HG03565 (cell line): ENCODE data around the gene FBXO33.

Experiments
- ATAC-seq: cut with Tn5 transposase; IDR thresholded peaks from one replicate; pipeline ENCODE4 v1.9.1; 2021; ENCODE audit warnings: mild to moderate bottlenecking, moderate library complexity; ENCODE audit not compliant: unreplicated experiment

FBXO33 gene

DNA sequence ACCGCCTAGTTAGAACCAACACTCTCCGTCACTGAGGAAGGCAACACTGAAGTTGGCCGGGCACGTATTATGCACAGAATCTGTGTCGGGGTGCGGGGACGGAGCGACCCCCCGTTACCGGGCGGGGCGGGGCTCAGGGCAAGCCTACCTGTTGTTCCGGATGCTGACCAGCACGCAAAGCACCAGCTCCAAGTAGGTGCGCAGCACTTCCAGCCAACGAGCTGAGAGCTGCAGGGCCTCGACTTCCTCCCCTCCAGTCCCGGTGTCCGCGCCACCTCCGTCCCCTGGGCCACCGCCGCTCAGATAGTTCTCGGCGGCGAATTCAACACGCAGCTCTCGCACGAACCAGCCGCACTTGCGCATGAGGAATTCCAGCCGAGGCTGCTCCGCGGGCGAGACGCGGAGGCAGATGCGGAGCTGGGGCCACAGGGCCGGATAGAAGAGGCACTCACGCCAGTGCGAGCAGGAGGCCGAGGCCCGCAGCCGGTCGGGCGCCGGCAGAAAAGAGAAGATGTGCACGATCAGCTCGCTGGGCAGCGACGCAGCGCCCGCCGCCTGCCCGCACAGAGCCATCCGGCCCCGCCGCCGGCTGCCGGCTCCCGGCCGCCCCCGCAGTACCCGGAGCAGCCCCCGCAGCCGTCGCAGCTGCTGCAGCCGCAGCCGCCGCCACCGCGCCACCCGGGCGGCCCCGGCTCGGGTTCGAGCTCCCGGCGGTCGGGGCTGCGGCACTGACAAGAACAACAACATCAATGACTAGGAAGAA, 636 bp downstream of the FBXO33 start:
- ATAC-seq = peak; percentile 15

DNA sequence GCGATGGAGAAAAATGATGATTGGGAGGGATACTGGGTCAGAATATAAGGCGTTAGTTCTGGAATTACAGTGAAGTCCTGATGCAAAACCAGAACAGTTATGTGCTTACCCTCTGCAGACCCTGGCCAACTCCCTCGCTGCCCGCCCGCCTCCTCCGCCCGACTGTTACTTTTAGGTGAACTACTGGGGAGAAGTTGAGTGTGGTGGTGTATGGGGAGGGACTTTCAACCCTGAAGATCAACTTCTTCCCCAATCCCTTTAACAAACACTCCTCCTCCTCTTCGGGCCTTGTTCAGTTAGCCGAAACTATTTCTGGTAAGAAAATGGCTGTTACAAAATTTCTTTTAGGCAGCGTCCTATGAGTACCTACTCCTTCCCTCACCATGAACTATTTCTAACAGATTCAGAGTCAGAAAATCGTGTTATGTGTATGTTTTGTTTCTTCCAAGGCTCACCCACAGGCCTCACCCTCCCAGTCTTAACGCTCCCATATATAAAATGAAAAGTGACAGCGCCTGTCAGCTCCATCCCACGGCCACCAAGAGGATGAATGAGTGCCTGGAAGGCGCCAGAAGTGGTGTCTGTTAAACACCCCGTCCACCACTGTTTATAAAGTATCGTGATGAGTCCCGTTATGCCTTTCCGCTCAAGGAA, 1.3 kb downstream of the FBXO33 start:
- no peak for ATAC-seq

- no peak for ATAC-seq
Observed at GRCh38 chr14:39428118-39428517, 4.1 kb downstream of the FBXO33 start.

- no peak for ATAC-seq
Observed at GRCh38 chr14:39426605-39427004, 5.6 kb downstream of the FBXO33 start.

DNA sequence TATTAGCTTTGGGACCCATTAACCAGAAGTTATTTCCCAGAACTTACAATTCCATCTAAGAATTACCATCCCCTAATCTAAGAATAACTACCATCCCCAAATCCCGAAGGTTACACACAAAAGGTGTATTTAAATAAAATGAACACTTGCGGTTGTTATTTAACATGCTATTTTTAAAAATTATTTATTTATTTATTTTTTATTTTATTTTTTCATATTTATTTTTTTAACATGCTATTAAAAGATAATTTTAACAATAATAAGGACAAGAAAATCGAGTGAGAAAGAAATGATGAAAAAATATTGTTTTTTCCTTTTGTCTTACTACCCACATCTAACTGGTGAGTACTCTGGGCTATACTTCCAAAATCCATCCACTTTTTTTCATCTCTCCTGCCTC, 6.3 kb downstream of the FBXO33 start:
- ATAC-seq = no peak

GRCh38 chr14:39423793-39424192, 8.4 kb downstream of the FBXO33 start:
- no peak for ATAC-seq

DNA sequence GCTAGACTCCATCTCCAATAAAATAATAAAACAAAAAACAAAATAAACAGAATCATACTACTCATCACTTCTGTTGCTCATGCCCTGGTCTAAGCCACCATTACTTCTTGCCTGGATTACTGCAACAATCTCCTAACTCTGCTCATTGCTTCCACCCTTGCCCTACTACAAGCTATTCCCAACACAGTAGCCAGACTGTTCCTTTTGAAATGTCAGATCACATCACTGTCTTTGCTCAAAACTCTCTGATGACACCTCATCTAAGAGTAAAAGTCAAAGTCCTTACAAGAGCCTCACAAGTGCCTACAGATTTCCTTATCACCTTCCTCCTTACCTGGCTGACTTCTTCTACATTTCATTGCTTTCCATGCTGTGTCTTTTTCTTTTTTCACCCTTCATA, 10.0 kb downstream of the FBXO33 start:
- ATAC-seq = no peak

DNA sequence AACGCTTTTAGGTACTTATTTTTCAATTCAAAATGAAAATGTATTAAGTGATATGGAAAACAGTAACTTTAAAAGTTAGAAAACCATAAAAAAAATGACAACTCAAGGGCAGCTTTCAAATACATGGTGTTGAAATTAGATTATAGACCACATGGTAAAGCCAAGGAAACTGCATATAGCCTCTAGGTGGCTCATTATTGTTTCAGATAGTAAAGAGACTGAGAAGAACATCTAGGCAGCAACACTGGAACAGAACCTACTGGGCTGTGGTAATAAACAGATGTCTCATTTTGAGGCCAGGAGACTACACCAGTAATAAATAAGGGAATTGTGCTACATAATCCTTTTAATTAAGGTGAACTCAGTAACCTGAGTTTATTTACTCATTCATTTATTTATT, 13.0 kb downstream of the FBXO33 start:
- no peak for ATAC-seq

GRCh38 chr14:39417014-39417413, 15.2 kb downstream of the FBXO33 start:
- ATAC-seq = no peak

GRCh38 chr14:39416072-39416471, 16.2 kb downstream of the FBXO33 start:
- ATAC-seq = no peak

DNA sequence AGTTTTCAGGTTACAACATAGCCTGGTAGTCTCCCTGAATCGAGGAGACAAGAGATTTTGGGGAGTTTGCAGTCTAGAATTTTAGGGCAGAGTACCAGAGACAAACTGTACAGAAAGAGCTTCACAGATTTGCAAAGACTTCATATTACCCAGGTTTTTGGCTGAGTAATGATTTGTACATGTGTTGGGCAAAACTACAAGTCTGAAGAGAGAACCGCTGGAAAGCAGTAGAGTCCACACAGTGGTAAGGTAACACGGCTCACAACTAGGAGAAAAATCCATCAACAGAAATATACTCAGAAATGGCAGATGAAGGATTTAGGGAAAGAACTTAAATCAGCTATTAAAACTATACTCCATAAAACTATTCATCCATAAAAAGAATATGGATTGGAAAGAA, 25.7 kb downstream of the FBXO33 start:
- ATAC-seq = no peak

- ATAC-seq = no peak
Observed at GRCh38 chr14:39398382-39398781, 33.9 kb downstream of the FBXO33 start.

DNA sequence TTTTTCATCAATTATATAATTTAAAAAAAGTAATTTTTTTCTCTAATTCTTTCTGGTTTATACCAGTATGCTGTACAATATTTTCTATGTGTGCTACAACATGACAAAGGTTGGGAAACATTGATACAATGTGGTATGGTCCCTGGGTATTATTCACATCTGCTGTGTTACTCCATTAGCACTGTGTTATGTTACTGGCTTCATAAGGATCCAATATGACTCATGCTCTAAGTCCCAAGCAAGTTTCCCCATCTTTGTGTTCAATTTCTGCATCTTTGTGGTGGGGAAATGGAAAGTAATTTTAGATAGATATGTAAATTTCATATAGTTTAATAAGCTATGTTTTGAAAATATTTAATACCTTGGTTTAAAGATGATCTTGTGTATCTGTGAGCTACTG, 35.8 kb downstream of the FBXO33 start:
- no peak for ATAC-seq

- no peak for ATAC-seq
Observed at GRCh38 chr14:39395555-39396254, 36.5 kb downstream of the FBXO33 start.

GRCh38 chr14:39393289-39393688, 38.9 kb downstream of the FBXO33 start:
- ATAC-seq = no peak

GRCh38 chr14:39384177-39384576, 48.1 kb downstream of the FBXO33 start:
- ATAC-seq = no peak

- ATAC-seq = no peak
Observed at GRCh38 chr14:39383741-39384140, 48.5 kb downstream of the FBXO33 start.

DNA sequence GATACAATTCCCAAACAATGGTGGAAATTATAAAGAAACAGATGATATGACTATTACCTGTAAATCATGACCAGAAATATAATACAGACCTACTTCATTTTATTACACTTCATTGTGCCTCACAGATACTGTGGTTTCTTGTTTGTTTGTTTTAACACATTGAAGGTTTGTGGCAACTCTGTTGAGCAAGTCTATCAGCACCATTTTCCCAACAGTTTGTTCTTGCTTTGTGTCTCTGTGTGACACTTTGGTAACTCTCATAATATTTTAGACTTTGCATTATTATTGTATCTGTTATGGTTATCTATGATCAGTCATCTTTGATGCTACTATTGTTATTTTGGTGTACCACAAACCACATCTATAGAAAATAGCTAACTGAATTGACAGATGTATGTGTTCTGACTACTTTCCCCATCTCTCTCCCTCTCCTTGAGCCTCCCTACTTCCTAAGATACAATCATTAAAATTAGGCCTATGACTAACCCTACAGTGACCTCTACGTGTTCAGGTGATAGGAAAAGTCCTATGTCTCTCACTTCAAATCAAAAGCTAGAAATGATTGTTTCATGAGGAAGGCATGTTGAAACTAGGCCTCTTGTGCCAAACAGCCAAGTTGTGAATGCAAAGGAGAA, 49.1 kb downstream of the FBXO33 start:
- peak; percentile 73 for ATAC-seq

DNA sequence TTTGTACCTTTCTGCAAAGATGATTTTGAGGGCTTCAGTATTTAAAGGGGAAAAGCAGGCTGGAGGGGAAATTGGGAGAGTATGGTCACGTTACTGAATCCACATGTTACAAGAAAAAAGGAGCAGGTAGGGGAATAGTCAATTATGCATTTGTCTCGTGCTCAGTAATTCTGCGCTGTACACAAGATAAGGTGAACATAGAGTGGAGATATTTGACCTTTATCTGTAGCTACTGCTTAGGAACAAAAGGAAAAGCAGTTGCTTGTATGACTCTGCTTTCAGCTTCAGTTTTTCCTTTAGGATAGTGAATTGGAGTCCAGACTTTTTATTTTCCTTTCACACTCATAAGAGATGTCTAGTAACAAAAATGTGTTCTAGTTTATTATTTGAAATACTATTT, 49.8 kb downstream of the FBXO33 start:
- ATAC-seq = no peak

DNA sequence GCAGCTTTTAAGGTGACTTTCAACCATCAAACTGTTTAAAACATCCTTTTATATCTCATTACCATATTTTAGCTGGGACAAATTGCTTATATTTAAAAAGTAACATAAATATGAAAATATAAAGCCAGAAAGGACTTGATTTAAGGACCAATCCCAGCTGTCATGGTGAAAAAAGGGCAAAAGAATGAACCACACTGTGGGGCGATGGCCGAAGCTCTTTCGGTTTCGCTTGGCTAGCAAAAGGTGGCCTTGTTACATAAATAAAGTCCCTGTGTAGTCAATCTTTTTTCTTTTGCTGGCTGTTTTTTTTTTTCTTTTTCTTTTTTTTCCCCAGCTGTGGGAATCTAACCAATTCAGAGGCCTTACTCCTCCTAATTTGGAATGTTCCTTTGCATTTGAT, 50.9 kb downstream of the FBXO33 start:
- ATAC-seq = no peak

DNA sequence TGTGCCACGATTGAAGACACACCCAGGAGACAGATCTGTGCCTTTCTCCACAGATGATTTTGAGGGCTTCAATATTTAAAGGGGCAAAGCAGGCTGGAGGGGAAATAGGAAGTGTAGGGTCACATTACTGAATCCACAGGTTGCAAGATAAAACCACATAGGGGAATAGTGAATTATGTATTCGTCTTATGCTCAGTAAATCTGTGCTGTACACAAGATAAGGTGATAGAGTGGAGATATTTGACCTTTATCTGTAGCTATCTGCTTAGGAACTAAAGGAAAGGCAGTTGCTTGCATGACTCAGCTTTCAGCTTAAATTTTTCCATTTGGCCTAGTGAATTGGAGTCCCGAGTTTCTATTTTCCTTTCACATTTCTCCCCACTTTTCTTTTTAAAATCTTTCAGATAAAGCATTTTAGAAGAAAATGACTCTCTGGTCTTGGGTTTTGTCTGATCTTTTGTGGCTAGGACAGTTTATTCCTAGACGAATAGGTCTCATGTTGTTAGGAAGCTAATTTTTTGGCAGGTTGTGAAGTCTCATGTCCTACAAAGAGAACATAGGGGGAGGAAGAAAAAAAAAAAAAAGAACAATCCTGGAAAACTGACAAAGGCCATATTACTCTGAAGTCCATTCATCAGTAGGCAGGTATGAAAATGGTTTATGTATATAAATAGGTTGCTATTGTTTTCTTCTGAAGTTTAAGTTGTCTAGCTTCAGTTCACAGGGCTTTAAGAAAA, 55.4 kb downstream of the FBXO33 start:
- ATAC-seq = no peak
